H1 (cell line): ENCODE data around the gene FRRS1. TPM values are rescaled to one million over a fixed set of nuclear protein-coding genes. Genes with fewer than 3 reads are reported as not detected.

Experiments used
- CTCF ChIA-PET: fragments of 300-600 bp; sonication (Branson Sonifier 250); formaldehyde crosslinking; loops from one replicate; lab custom pipeline; 2021; ENCODE audit not compliant: partially characterized antibody; lab: Charles Lee
- POLR2A ChIA-PET: fragments of 300-600 bp; sonication (Branson Sonifier 250); formaldehyde crosslinking; loops from one replicate; lab custom pipeline; 2021; ENCODE audit warnings: inconsistent platforms; ENCODE audit not compliant: partially characterized antibody; lab: Charles Lee
- DNase-seq, 2 experiments: peaks; one replicate each; pipeline versions ENCODE4 v3.0.0 to v3.0.0-alpha.2; 2010 to 2022; ENCODE audit warnings: low spot score in 2 of 2, low read depth in 1 of 2, mixed read lengths in 1 of 2
- FAIRE-seq: peaks from 2 replicates; lab custom pipeline; 2011; peaks lifted over from hg19 to GRCh38; lab: Jason Lieb, UNC
- H2AFZ ChIP-seq: 2 replicates; pipeline ENCODE4 v1.8.1; 2012; ENCODE audit warnings: low read length, inconsistent platforms
- H2AK5ac ChIP-seq: 2 replicates; pipeline ENCODE4 v1.6.1; 2013; ENCODE audit warnings: low read depth, low read length
- H2BK120ac ChIP-seq: replicated peaks from 2 replicates; pipeline ENCODE3; 2013; ENCODE audit warnings: low read depth, low read length, inconsistent platforms
- H2BK12ac ChIP-seq: 2 replicates; pipeline ENCODE4 v1.6.1; 2013; ENCODE audit warnings: low read depth, low read length
- H2BK15ac ChIP-seq: 2 replicates; pipeline ENCODE4 v1.6.1; 2013; ENCODE audit warnings: low read length
- H2BK20ac ChIP-seq: 2 replicates; pipeline ENCODE4 v1.6.1; 2013; ENCODE audit warnings: low read length
- H2BK5ac ChIP-seq: 2 replicates; pipeline ENCODE4 v1.6.1; 2013; ENCODE audit warnings: low read depth, low read length
- H3K14ac ChIP-seq: 2 replicates; pipeline ENCODE4 v1.6.1; 2013; ENCODE audit warnings: inconsistent platforms; ENCODE audit not compliant: insufficient read length
- H3K18ac ChIP-seq: 2 replicates; pipeline ENCODE4 v1.6.1; 2013; ENCODE audit warnings: low read length; ENCODE audit errors: extremely low read depth
- H3K23ac ChIP-seq: 2 replicates; pipeline ENCODE4 v1.6.1; 2013; ENCODE audit warnings: inconsistent platforms; ENCODE audit not compliant: insufficient read length
- H3K23me2 ChIP-seq: 2 replicates; pipeline ENCODE4 v1.6.1; 2013; ENCODE audit warnings: low read depth, low read length
- H3K27ac ChIP-seq: 2 replicates; pipeline ENCODE4 v1.6.1; 2011; ENCODE audit warnings: low read depth, low read length, inconsistent platforms
- H3K27me3 ChIP-seq, 4 experiments: replicated peaks in 1 of 4; 1 replicate in 1 of 4; 2 replicates in 3 of 4; pipeline versions ENCODE4 v1.6.1 to v1.8.1; 2011 to 2013; ENCODE audit warnings: low read length in 3 of 4, mild to moderate bottlenecking in 3 of 4, inconsistent platforms in 2 of 4, mixed read lengths in 2 of 4, moderate library complexity in 1 of 4; ENCODE audit not compliant: control insufficient read depth in 3 of 4, insufficient read depth in 3 of 4; ENCODE audit errors: extremely low read depth in 1 of 4
- H3K36me3 ChIP-seq, 4 experiments: 2 replicates each; pipeline versions ENCODE4 v1.6.1 to v1.8.1; 2011 to 2013; ENCODE audit warnings: mild to moderate bottlenecking in 4 of 4, low read length in 3 of 4, moderate library complexity in 2 of 4, control low read depth in 1 of 4, inconsistent platforms in 1 of 4; ENCODE audit not compliant: insufficient read depth in 4 of 4, control insufficient read depth in 2 of 4
- H3K4ac ChIP-seq: replicated peaks from 2 replicates; pipeline ENCODE3; 2013; ENCODE audit warnings: low read length, low read depth, mixed read lengths, inconsistent platforms; ENCODE audit not compliant: insufficient read length
- H3K4me1 ChIP-seq, 4 experiments: replicated peaks in 1 of 4; 1 replicate in 1 of 4; 2 replicates in 3 of 4; pipeline versions ENCODE4 v1.6.1 to v1.8.1; 2011 to 2013; ENCODE audit warnings: low read length in 3 of 4, inconsistent platforms in 2 of 4, mixed read lengths in 1 of 4; ENCODE audit not compliant: insufficient read depth in 4 of 4, control insufficient read depth in 3 of 4
- H3K4me2 ChIP-seq, 2 experiments: 2 replicates each; pipeline versions ENCODE4 v1.6.1 to v1.8.1; 2011 to 2013; ENCODE audit warnings: low read depth in 2 of 2, low read length in 2 of 2, control low read depth in 1 of 2, inconsistent platforms in 1 of 2, mild to moderate bottlenecking in 1 of 2; ENCODE audit not compliant: insufficient read depth in 1 of 2
- H3K4me3 ChIP-seq, 4 experiments: fragments of 200-600, 300-600 bp in 1 of 4; sonication (generic), shearing (Covaris generic), sonication (Bioruptor Twin) in 1 of 4; 2 replicates each; pipeline versions ENCODE4 v1.5.1 to v1.8.1; 2011 to 2016; ENCODE audit warnings: low read length in 4 of 4, low read depth in 3 of 4, control low read depth in 2 of 4, inconsistent platforms in 2 of 4, mild to moderate bottlenecking in 2 of 4, mixed read lengths in 1 of 4, moderate library complexity in 1 of 4; ENCODE audit not compliant: insufficient read depth in 2 of 4; ENCODE audit errors: extremely low read depth in 1 of 4
- H3K56ac ChIP-seq: replicated peaks from 2 replicates; pipeline ENCODE3; 2013; ENCODE audit warnings: low read depth, mild to moderate bottlenecking, mixed read lengths, low read length, inconsistent platforms; ENCODE audit not compliant: insufficient read length
- H3K79me1 ChIP-seq: 2 replicates; pipeline ENCODE4 v1.6.1; 2013; ENCODE audit warnings: low read depth, low read length, control low read depth
- H3K79me2 ChIP-seq, 2 experiments: 2 replicates each; pipeline versions ENCODE4 v1.6.1 to v1.8.1; 2012 to 2013; ENCODE audit warnings: low read length in 2 of 2, mild to moderate bottlenecking in 2 of 2, inconsistent platforms in 1 of 2; ENCODE audit not compliant: insufficient read depth in 2 of 2, control insufficient read depth in 1 of 2
- H3K9ac ChIP-seq, 4 experiments: replicated peaks in 1 of 4; 1 replicate in 1 of 4; 2 replicates in 3 of 4; pipeline versions ENCODE4 v1.6.1 to v1.8.1; 2011 to 2013; ENCODE audit warnings: low read depth in 3 of 4, low read length in 3 of 4, control low read depth in 2 of 4, mild to moderate bottlenecking in 2 of 4, moderate library complexity in 2 of 4, inconsistent platforms in 1 of 4; ENCODE audit errors: extremely low read depth in 1 of 4
- H3K9me3 ChIP-seq, 2 experiments: 2 replicates each; pipeline versions ENCODE4 v1.6.1 to v1.8.1; 2012 to 2013; ENCODE audit warnings: mild to moderate bottlenecking in 2 of 2, moderate library complexity in 2 of 2, control low read depth in 1 of 2, inconsistent platforms in 1 of 2, low read depth in 1 of 2, low read length in 1 of 2, mixed read lengths in 1 of 2; ENCODE audit not compliant: insufficient read depth in 2 of 2
- H4K20me1 ChIP-seq, 2 experiments: replicated peaks in 1 of 2; 2 replicates each; pipeline versions ENCODE3 to v1.8.1; 2011 to 2013; ENCODE audit warnings: inconsistent platforms in 2 of 2, low read length in 2 of 2, mild to moderate bottlenecking in 1 of 2; ENCODE audit not compliant: insufficient read depth in 2 of 2, control insufficient read depth in 1 of 2
- H4K5ac ChIP-seq: 2 replicates; pipeline ENCODE4 v1.6.1; 2013; ENCODE audit warnings: low read length, low read depth, mixed read lengths, inconsistent platforms; ENCODE audit not compliant: insufficient read length
- H4K8ac ChIP-seq: 2 replicates; pipeline ENCODE4 v1.8.0; 2013; ENCODE audit warnings: mild to moderate bottlenecking, moderate library complexity, low read length, inconsistent platforms; ENCODE audit not compliant: insufficient read depth; ENCODE audit errors: extremely low read depth
- H4K91ac ChIP-seq: replicated peaks from 2 replicates; pipeline ENCODE3; 2013; ENCODE audit warnings: low read length, mixed read lengths, inconsistent platforms; ENCODE audit not compliant: insufficient read length
- GABPA ChIP-seq: IDR thresholded peaks from 2 replicates; pipeline ENCODE4 v1.6.1; 2011; ENCODE audit warnings: mild to moderate bottlenecking, low read length, moderate library complexity, borderline replicate concordance; ENCODE audit not compliant: insufficient read depth
- JUND ChIP-seq: IDR thresholded peaks from 2 replicates; pipeline ENCODE4 v1.6.1; 2011; ENCODE audit warnings: mild to moderate bottlenecking, improper control_type of control experiment, low read length
- MAFK ChIP-seq: IDR thresholded peaks from 2 replicates; pipeline ENCODE4 v1.6.1; 2012; ENCODE audit warnings: low read depth, mild to moderate bottlenecking, improper control_type of control experiment, low read length
- MAX ChIP-seq: IDR thresholded peaks from 2 replicates; pipeline ENCODE4 v1.6.1; 2012; ENCODE audit warnings: inconsistent platforms
- RFX5 ChIP-seq: IDR thresholded peaks from 2 replicates; pipeline ENCODE4 v1.6.1; 2011; ENCODE audit warnings: low read depth, low read length, improper control_type of control experiment, borderline replicate concordance
- TBP ChIP-seq: IDR thresholded peaks from 2 replicates; pipeline ENCODE4 v1.6.1; 2011; ENCODE audit warnings: low read depth, low read length, improper control_type of control experiment
- WGBS, 2 experiments: shearing (Covaris generic) in 1 of 2; methylation state at CpG; one replicate each; pipeline versions ENCODE4 v1.1.6 to v1.1.7; 2013 to 2015; ENCODE audit warnings: low lambda C conversion rate in 2 of 2, mixed read lengths in 2 of 2, inconsistent platforms in 1 of 2, low coverage in 1 of 2, missing lambda C conversion rate in 1 of 2; ENCODE audit not compliant: insufficient replicate concordance in 2 of 2, insufficient coverage in 1 of 2, insufficient read length in 1 of 2; ENCODE audit errors: extremely low coverage in 1 of 2, missing lambda C conversion rate in 1 of 2; 5-methylcytosine and 5-hydroxymethylcytosine counted together
- polyA plus RNA-seq, 7 experiments: library from polyadenylated mRNA; depleted of rRNA in 3 of 7; stranded (reverse) in 5 of 7; unstranded in 2 of 7; fragments of >200 nt in 5 of 7; fragments of 200-250 nt in 2 of 7; gene quantifications; 1 replicate in 5 of 7; 2 replicates in 1 of 7; 4 replicates in 1 of 7; pipeline versions ENCODE4 v1.2.1 to v1.2.3, GENCODE V29; 2011 to 2013; ENCODE audit warnings: missing spikeins in 2 of 7, mixed read lengths in 2 of 7
- total RNA-seq: library from RNA; stranded (reverse); fragmentation: NEBNext Ultra II Directional; extraction: Animal tissue kit (Norgen Biotek cat#: 25700); gene quantifications from 2 replicates; pipeline ENCODE4 v1.2.1, GENCODE V29; 2021

Gene FRRS1
- total and polyA plus RNA-seq, 2 of the 8 experiments (the other 6 are each of a cell fraction or from before 2014, with no cell fraction given) = 3.5 to 6.5 TPM

GRCh38 chr1:99731384-99731783 lies 35.1 kb downstream of the FRRS1 start:
- no peak overlapping the region for H2BK12ac ChIP-seq
- no peak overlapping the region for H2BK20ac ChIP-seq
- no peak for DNase-seq
- peaks cover 0 to 9% (median 2%) of the 10 kb centered on the region in 4 experiments; a peak in 5 of 7 replicates for H3K4me1 ChIP-seq
- FAIRE-seq = no peak
- H3K56ac ChIP-seq = no peak overlapping the region
- H3K9me3 ChIP-seq = no peaks in the 10 kb centered on the region
- H3K79me2 ChIP-seq = no peaks in the 10 kb centered on the region
- no peaks in the 10 kb centered on the region for H3K79me1 ChIP-seq
- no peaks in the 10 kb centered on the region for H4K20me1 ChIP-seq
- no peak overlapping the region for H2BK15ac ChIP-seq
- TF ChIP-seq GABPA = no peak
- no peak for TF ChIP-seq TBP
- TF ChIP-seq MAFK = no peak
- no peak for TF ChIP-seq JUND
- TF ChIP-seq MAX = no peak
- TF ChIP-seq RFX5 = no peak
- H3K27ac ChIP-seq = no peak overlapping the region
- no peak overlapping the region for H3K9ac ChIP-seq
- no peaks in the 10 kb centered on the region for H3K27me3 ChIP-seq
- no peak overlapping the region for H3K14ac ChIP-seq
- no peak overlapping the region for H4K91ac ChIP-seq
- no peak overlapping the region for H2AK5ac ChIP-seq
- H4K5ac ChIP-seq = no peak overlapping the region
- H4K8ac ChIP-seq = no peak overlapping the region
- CTCF ChIA-PET = interaction anchor here (5.3 kb wide), 1 partner anchor 10 kb away, joined by 53 read pairs; no protein-coding TSS in a partner anchor
- H2AFZ ChIP-seq = no peak overlapping the region
- no peaks in the 10 kb centered on the region for H3K36me3 ChIP-seq
- POLR2A ChIA-PET = interaction anchor here (0.8 kb wide), 1 partner anchor 29 kb away, joined by 3 read pairs; no protein-coding TSS in a partner anchor
- H3K18ac ChIP-seq = no peak overlapping the region
- 90% methylated on average over 1 of the region's 1 CpG; no CpG with 5 or more reads in 1 of the 2 experiments for WGBS, 2 experiments
- no peaks in the 10 kb centered on the region for H3K23me2 ChIP-seq
- no peak overlapping the region for H3K4ac ChIP-seq
- no peak overlapping the region for H2BK5ac ChIP-seq
- H3K4me3 ChIP-seq = no peak overlapping the region
- no peak overlapping the region for H3K23ac ChIP-seq
- H2BK120ac ChIP-seq = no peak overlapping the region
- no peak overlapping the region for H3K4me2 ChIP-seq
